ENCODE measurements around the gene CACFD1.

The CACFD1 gene

DNA sequence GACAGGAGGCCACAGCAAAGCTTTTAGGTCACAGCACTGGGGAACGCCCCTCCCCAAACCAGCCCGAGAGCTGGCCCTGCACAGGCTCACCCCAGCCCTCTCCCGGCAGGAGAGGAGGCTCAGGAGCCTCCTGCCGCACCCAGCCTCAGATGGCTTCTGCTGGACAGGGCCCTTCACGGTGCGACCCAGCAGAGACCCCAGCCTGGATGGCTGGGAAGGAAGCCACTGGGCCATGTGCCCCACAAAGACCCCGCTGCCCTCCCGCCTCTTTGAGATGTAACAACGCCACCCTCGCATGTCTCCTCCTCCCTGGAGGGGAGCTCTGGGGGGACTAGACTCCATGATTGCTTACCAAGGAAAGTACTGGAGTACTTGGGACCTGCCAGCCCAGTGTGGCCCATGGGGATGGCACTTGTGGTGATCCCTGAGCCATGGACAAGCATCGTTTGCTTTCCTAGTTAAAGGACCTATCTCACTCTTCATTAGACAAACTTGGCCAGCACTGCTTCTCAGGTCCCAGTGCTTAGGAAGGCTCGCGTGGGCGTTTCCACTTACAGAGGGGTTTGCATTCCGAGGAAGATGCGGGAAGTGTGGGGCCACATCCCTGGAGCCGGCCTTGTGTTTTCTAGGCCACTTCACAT lies 56.0 kb downstream of the CACFD1 start:
- no peaks in the 10 kb centered on the region for H3K4me1 ChIP-seq
- no peak overlapping the region for H3K4me3 ChIP-seq (ENCODE audit: low read depth, low read length)
- H3K9ac ChIP-seq = no peak overlapping the region
- no peaks in the 10 kb centered on the region for H3K9me3 ChIP-seq (ENCODE audit: control insufficient read depth, low read length)
- no peaks in the 10 kb centered on the region for H3K27me3 ChIP-seq (ENCODE audit: control insufficient read depth, insufficient read depth, low read length)
- no peaks in the 10 kb centered on the region for H3K79me2 ChIP-seq
- no peaks in the 10 kb centered on the region for H3K36me3 ChIP-seq (ENCODE audit: control insufficient read depth, insufficient read depth, low read length)
- no peak overlapping the region for H3K27ac ChIP-seq
- H2AFZ ChIP-seq = no peak overlapping the region
- TF ChIP-seq, protein P1, sequence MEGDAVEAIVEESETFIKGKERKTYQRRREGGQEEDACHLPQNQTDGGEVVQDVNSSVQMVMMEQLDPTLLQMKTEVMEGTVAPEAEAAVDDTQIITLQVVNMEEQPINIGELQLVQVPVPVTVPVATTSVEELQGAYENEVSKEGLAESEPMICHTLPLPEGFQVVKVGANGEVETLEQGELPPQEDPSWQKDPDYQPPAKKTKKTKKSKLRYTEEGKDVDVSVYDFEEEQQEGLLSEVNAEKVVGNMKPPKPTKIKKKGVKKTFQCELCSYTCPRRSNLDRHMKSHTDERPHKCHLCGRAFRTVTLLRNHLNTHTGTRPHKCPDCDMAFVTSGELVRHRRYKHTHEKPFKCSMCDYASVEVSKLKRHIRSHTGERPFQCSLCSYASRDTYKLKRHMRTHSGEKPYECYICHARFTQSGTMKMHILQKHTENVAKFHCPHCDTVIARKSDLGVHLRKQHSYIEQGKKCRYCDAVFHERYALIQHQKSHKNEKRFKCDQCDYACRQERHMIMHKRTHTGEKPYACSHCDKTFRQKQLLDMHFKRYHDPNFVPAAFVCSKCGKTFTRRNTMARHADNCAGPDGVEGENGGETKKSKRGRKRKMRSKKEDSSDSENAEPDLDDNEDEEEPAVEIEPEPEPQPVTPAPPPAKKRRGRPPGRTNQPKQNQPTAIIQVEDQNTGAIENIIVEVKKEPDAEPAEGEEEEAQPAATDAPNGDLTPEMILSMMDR (IDR thresholded peaks at IDR 0.05) = no peak
- no peak overlapping the region for H3K4me2 ChIP-seq (ENCODE audit: low read length)

DNA sequence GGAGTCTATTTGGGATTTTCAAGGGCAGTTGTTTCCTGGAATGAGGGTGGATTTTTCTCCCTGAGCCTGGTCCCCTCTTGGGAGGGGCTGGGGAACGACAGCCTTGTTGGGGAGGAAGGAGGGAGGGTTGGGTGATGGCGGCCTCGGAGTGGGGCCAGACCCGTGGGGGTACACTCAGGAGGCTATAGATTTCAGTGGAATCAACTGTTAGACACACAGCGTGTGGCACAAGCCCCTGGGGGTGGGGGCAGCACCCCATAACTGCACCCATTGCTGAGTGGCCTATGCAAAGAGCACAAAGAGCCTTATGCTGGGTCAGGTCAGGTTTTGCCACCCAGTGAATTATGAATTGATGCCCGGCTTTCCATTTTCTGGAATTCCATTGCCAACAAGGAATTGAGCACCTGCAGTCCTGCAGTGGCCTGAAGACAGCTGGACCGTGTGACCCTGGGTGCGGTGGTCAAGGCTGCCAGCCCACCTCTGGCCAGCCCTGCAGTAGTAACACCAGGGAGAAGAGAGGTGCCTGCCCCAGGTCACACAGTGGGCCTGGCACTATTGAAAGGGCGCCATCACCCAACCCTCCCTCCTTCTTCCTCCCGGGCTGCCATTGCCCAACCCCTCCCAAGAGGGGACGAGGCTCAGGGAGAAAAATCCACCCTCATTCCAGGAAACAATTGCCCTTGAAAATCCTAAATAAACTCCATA lies 56.6 kb downstream of the CACFD1 start:
- no peak overlapping the region for H3K4me3 ChIP-seq (ENCODE audit: low read depth, low read length)
- H3K4me2 ChIP-seq (ENCODE audit: low read length) = no peak overlapping the region
- H3K36me3 ChIP-seq (ENCODE audit: control insufficient read depth, insufficient read depth, low read length) = no peaks in the 10 kb centered on the region
- H2AFZ ChIP-seq = no peak overlapping the region
- H3K27me3 ChIP-seq (ENCODE audit: control insufficient read depth, insufficient read depth, low read length) = no peaks in the 10 kb centered on the region
- H3K9ac ChIP-seq = no peak overlapping the region
- H3K79me2 ChIP-seq = no peaks in the 10 kb centered on the region
- no peaks in the 10 kb centered on the region for H3K4me1 ChIP-seq
- TF ChIP-seq, protein P1 (IDR thresholded peaks at IDR 0.05) = no peak
- H3K27ac ChIP-seq = no peak overlapping the region
- no peaks in the 10 kb centered on the region for H3K9me3 ChIP-seq (ENCODE audit: control insufficient read depth, low read length)

- Histone ChIP-seq H3K9ac (no peak overlapping the region), H3K27me3 (ENCODE audit: control insufficient read depth, insufficient read depth, low read length) (no peaks in the 10 kb centered on the region), H3K4me2 (ENCODE audit: low read length) (no peak overlapping the region), H2AFZ (no peak overlapping the region), H3K9me3 (ENCODE audit: control insufficient read depth, low read length) (no peaks in the 10 kb centered on the region), H3K4me3 (ENCODE audit: low read depth, low read length) (no peak overlapping the region), H3K27ac (no peak overlapping the region), H3K79me2 (no peaks in the 10 kb centered on the region), H3K36me3 (ENCODE audit: control insufficient read depth, insufficient read depth, low read length) (no peaks in the 10 kb centered on the region), H3K4me1 (no peaks in the 10 kb centered on the region)
- TF ChIP-seq, protein P1 (IDR thresholded peaks at IDR 0.05) = no peak
Observed at GRCh38 chr9:133516961-133517350, 57.2 kb downstream of the CACFD1 start.

DNA sequence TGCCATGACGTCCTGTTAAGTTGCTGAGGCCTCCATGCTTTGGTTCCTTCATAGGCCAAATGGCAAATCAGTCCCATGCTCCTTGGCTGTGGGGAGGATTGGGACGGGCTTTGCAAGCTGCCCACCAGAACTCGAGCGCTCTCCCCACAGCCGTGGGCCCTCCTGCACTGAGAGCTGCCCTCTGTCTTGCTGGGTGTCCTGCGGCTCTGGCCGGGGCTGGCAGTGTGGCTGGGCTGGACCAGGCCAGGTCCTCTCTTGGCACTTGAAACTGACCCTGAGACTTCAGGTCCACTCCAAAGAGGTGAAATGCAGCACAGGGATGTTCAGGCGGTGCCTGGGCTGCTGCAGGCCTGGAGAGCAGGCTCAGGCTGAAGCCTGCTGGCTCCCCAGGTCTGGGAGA lies 57.9 kb downstream of the CACFD1 start:
- Histone ChIP-seq H3K27me3 (ENCODE audit: control insufficient read depth, insufficient read depth, low read length) (no peaks in the 10 kb centered on the region), H3K4me3 (ENCODE audit: low read depth, low read length) (no peak overlapping the region), H3K27ac (no peak overlapping the region), H3K9me3 (ENCODE audit: control insufficient read depth, low read length) (no peaks in the 10 kb centered on the region), H2AFZ (no peak overlapping the region), H3K4me2 (ENCODE audit: low read length) (no peak overlapping the region), H3K79me2 (no peaks in the 10 kb centered on the region), H3K36me3 (ENCODE audit: control insufficient read depth, insufficient read depth, low read length) (no peaks in the 10 kb centered on the region), H3K9ac (no peak overlapping the region), H3K4me1 (no peaks in the 10 kb centered on the region)
- TF ChIP-seq, protein P1 (IDR thresholded peaks at IDR 0.05) = no peak

- no peak overlapping the region for H3K27ac ChIP-seq
- H3K4me2 ChIP-seq (ENCODE audit: low read length) = no peak overlapping the region
- no peaks in the 10 kb centered on the region for H3K27me3 ChIP-seq (ENCODE audit: control insufficient read depth, insufficient read depth, low read length)
- no peaks in the 10 kb centered on the region for H3K9me3 ChIP-seq (ENCODE audit: control insufficient read depth, low read length)
- H3K36me3 ChIP-seq (ENCODE audit: control insufficient read depth, insufficient read depth, low read length) = no peaks in the 10 kb centered on the region
- no peak overlapping the region for H2AFZ ChIP-seq
- H3K4me1 ChIP-seq = no peaks in the 10 kb centered on the region
- TF ChIP-seq, protein P1 (IDR thresholded peaks at IDR 0.05) = no peak
- H3K9ac ChIP-seq = no peak overlapping the region
- H3K4me3 ChIP-seq (ENCODE audit: low read depth, low read length) = no peak overlapping the region
- no peaks in the 10 kb centered on the region for H3K79me2 ChIP-seq
Observed at GRCh38 chr9:133518200-133518599, 58.4 kb downstream of the CACFD1 start.

Data from parathyroid adenoma (tissue), 2 donors.